HG02678 (cell line): ENCODE results near the gene UQCRH.
"Not testable (repeated sequence)": the region's sequence is repeated elsewhere in the genome, so short reads cannot be mapped to it uniquely, and the experiment has no call there.

Experiments used
- ATAC-seq: cut with Tn5 transposase; IDR thresholded peaks from one replicate; pipeline ENCODE4 v1.9.1; 2021; ENCODE audit warnings: mild to moderate bottlenecking, moderate library complexity; ENCODE audit not compliant: unreplicated experiment

The UQCRH gene

DNA sequence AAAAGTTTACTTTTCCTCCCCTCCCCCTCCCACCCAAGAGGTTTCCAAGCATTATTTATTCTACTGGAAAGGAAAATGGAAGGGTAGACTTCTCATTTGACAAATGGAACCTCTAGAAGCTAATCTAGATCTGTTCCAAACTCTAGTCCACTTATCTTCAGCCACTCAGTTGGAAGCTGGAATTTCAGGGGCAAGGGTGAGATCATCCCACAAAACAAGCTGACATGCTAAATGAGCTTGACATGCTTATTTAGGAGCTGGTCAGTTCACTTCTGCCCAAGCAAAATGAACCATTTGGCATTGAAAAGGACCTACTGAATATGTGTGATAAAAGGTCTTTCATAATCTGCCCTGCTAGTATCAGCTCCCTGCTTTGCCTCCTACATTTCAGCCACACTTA, 5.1 kb upstream of the UQCRH start:
- ATAC-seq, result no peak

GRCh38 chr1:46300673-46301405, 2.7 kb upstream of the UQCRH start:
- ATAC-seq, result no peak

- ATAC-seq, result no peak
These were observed 2.1 kb upstream of the UQCRH start for GRCh38 chr1:46301406-46301807.

- no peak for ATAC-seq
These were observed 1.5 kb upstream of the UQCRH start for GRCh38 chr1:46301808-46302640.

GRCh38 chr1:46302641-46303037, 859 bp upstream of the UQCRH start:
- peak; percentile 3 for ATAC-seq

GRCh38 chr1:46303872-46304326, 401 bp downstream of the UQCRH start:
- no peak for ATAC-seq

- ATAC-seq, result no peak
These were observed 2.6 kb downstream of the UQCRH start for GRCh38 chr1:46306159-46306530.

DNA sequence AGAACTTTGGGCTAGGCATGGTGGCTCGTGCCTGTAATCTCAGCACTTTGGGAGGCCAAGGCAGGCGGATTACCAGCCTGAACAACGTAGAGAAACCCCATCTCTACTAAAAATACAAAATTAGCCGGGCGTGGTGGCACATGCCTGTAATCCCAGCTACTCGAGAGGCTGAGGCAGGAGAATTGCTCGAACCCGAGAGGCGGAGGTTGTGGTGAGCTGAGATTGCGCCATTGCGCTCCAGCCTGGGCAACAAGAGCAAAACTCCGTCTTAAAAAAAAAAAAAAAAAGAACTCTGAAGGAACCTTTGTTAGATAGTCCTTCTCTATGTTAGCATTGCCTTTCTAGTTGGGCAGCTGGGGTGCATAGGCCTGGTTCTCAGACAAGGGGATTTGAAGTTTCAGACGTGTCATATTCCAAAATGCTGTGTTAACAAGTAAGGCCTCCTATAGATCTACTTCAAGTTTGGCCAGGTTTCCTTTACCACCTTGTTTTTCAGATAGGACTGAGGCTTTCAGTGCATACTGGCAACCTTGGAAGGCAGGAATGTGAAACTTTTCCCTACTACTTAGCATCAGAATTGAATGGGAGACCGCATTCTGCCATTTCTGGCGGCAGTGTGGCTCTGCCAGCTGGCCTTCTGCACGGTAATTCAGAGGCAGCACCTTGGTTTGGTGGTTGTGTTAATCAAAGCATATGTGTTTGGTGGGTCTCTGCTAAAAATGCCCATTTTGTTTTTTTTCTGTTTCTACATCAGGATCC, 6.1 kb downstream of the UQCRH start:
- ATAC-seq, result no peak

DNA sequence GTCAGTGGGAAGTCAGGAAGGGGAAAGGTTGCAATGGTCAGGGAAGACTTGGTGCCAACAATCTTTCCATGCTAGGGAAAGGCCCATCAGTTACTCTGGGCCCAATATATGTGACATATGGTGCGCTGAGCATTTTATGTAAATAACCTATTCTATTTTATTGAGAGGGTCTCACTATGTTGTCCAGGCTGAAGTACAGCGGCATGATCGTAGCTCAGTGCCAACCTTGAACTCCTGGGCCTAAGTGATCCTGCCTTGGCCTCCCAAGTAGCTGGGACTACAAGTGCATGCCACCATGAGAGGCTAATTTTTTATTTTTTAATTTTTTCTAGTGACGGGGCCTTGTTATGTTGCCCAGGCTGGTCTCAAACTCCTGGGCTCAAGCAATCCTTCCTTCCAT, 6.8 kb downstream of the UQCRH start:
- ATAC-seq, result no peak

GRCh38 chr1:46315669-46316403, 12.3 kb downstream of the UQCRH start:
- no peak for ATAC-seq

DNA sequence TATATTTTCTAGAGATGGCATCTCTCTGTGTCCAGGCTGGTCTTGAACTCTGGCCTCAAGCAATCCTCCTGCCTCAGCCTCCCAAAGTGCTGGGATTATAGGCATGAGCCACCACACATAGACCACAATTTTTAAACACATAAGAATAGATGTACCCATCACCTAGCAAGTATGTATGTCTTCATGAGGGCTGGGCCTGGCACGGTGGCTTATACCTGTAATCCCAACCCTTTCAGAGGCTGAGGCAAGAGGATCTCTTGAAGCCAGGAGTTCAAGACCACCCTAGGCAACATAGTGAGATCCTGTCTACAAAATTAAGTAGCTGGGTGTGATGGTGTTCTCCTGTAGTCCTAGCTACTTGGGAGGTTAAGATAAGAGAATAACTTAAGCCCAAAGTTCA, 13.8 kb downstream of the UQCRH start:
- no peak for ATAC-seq

DNA sequence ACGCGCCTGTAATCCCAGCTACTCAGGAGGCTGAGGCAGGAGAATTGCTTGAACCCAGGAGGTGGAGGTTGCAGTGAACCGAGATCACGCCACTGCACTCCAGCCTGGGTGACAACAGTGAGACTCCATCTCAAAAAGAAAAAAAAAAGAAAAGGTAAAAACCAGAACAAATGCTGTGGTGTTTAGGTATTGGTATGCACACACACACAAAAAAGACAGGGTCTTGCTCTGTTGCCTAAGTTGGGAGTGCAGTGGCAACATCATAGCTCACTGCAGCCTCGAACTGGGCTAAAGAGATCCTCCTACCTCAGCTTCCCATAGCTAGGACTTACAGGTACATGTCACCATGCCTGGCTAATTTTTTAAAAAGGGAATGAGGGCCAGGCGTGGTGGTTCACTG, 15.8 kb downstream of the UQCRH start:
- ATAC-seq, result not testable (repeated sequence)

GRCh38 chr1:46319960-46320914, 16.7 kb downstream of the UQCRH start:
- not testable (repeated sequence) for ATAC-seq

- ATAC-seq, result not testable (repeated sequence)
These were observed 18.7 kb downstream of the UQCRH start for GRCh38 chr1:46322191-46322590.

GRCh38 chr1:46325285-46326076, 22.0 kb downstream of the UQCRH start:
- not testable (repeated sequence) for ATAC-seq

DNA sequence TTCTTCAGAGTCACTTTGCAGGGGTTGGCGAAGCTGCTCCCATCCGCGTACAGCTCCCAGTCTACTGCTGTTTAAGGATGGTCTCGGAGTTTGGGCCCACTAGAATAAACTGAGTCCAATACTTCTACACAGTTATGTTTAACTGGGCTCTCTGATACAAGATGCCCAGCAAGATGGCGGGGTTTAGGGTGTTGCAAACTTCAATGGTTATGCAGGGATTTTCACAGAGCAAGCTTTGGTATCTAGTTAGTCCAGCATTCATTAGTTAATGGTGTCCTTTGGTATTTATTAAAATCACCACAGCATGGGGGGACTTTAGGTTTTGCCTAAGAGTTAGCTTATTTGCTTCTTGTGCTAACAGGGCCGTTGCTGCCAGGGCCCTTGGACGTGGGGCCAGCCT, 24.7 kb downstream of the UQCRH start:
- not testable (repeated sequence) for ATAC-seq

DNA sequence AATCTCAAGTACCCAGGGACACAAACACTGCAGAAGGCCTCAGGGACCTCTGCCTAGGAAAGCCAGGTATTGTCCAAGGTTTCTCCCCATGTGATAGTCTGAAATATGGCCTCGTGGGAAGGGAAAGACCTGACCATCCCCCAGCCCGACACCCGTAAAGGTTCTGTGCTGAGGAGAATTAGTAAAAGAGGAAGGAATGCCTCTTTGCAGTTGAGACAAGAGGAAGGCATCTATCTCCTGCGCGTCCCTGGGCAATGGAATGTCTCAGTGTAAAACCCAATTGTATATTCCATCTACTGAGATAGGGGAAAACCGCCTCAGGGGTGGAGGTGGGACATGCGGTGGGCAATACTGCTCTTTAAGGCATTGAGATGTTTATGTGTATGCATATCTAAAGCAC, 26.3 kb downstream of the UQCRH start:
- not testable (repeated sequence) for ATAC-seq

- ATAC-seq, result not testable (repeated sequence)
These were observed 26.9 kb downstream of the UQCRH start for GRCh38 chr1:46330381-46330780.
